ENCODE results near the gene HSF4.

- TF ChIP-seq BCL11A (tag by site-specific recombination; IDR thresholded peaks at IDR 0.05; ENCODE audit: low read depth) (no peak), CTCF (tag by site-specific recombination; IDR thresholded peaks at IDR 0.05) (no peak), ZNF510 (tag by site-specific recombination; IDR thresholded peaks at IDR 0.05; ENCODE audit: insufficient replicate concordance) (no peak), ZNF274 (IDR thresholded peaks at IDR 0.05; ENCODE audit: low read length) (no peak), ZNF274 (tag by site-specific recombination; IDR thresholded peaks at IDR 0.05; ENCODE audit: borderline replicate concordance) (no peak), KLF9 (tag by site-specific recombination; IDR thresholded peaks at IDR 0.05; ENCODE audit: low read depth) (no peak)
Measured at GRCh38 chr16:67208154-67208896, 43.8 kb downstream of the HSF4 start.
